Suprapubic skin (tissue), 4 donors: Measurements from ENCODE around the gene SEMA3D.

Experiments
- EP300 ChIP-seq: sonication (generic); formaldehyde crosslinking; IDR thresholded peaks from one replicate; pipeline ENCODE4 v1.6.1; 2017; ENCODE audit warnings: antibody characterized with exemption
- POLR2A ChIP-seq, 2 donors: fragments of 450-650 bp; IDR thresholded peaks; one replicate each; pipeline ENCODE4 v1.6.1; 2017; ENCODE audit warnings: antibody characterized with exemption in 2 of 2, mild to moderate bottlenecking in 2 of 2, moderate library complexity in 2 of 2
- POLR2AphosphoS5 ChIP-seq, 3 donors: sonication (generic); formaldehyde crosslinking; IDR thresholded peaks; one replicate each; pipeline ENCODE4 v1.6.1; 2017; ENCODE audit warnings: antibody characterized with exemption in 3 of 3
- TF ChIP-seq, protein P1 (sequence below), 2 donors: fragments of 200-600 bp in 1 of 2; fragments of 450-650 bp in 1 of 2; sonication (generic) in 1 of 2; IDR thresholded peaks; one replicate each; pipeline ENCODE4 v1.5.1; 2016 to 2019; ENCODE audit warnings: antibody characterized with exemption in 2 of 2, mild to moderate bottlenecking in 1 of 2, moderate library complexity in 1 of 2

- TF ChIP-seq, protein P1, sequence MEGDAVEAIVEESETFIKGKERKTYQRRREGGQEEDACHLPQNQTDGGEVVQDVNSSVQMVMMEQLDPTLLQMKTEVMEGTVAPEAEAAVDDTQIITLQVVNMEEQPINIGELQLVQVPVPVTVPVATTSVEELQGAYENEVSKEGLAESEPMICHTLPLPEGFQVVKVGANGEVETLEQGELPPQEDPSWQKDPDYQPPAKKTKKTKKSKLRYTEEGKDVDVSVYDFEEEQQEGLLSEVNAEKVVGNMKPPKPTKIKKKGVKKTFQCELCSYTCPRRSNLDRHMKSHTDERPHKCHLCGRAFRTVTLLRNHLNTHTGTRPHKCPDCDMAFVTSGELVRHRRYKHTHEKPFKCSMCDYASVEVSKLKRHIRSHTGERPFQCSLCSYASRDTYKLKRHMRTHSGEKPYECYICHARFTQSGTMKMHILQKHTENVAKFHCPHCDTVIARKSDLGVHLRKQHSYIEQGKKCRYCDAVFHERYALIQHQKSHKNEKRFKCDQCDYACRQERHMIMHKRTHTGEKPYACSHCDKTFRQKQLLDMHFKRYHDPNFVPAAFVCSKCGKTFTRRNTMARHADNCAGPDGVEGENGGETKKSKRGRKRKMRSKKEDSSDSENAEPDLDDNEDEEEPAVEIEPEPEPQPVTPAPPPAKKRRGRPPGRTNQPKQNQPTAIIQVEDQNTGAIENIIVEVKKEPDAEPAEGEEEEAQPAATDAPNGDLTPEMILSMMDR (IDR thresholded peaks at IDR 0.05), result no peak
- TF ChIP-seq POLR2A (IDR thresholded peaks at IDR 0.05), result no peak
- TF ChIP-seq POLR2AphosphoS5 (IDR thresholded peaks at IDR 0.05), result no peak
- TF ChIP-seq EP300, result no peak
These were observed 95.3 kb downstream of the SEMA3D start for GRCh38 chr7:85091565-85091928.
